T-cell (primary cell): ENCODE measurements around the gene ANAPC2. TPM values are rescaled to one million over a fixed set of nuclear protein-coding genes. Genes with fewer than 3 reads are reported as not detected.

ENCODE experiments used
- ATAC-seq, 4 experiments: fragments of 200-7000 bp in 3 of 4; fragments of 150-1000 bp in 1 of 4; cut with Tn5 transposase; replicated peaks in 1 of 4; 1 replicate in 3 of 4; 2 replicates in 1 of 4; pipeline ENCODE4 v1.10.0; 2021; ENCODE audit warnings: moderate library complexity in 3 of 4, mild to moderate bottlenecking in 2 of 4, moderate number of reproducible peaks in 1 of 4
- CTCF ChIA-PET, 2 donors: fragments of 300-600 bp; sonication (Branson Sonifier 250); formaldehyde crosslinking; loops; one replicate each; lab custom pipeline; 2022; ENCODE audit warnings: antibody characterized with exemption in 2 of 2; lab: Charles Lee
- POLR2A ChIA-PET, 2 donors: fragments of 300-600 bp; sonication (Branson Sonifier 250); formaldehyde crosslinking; loops; one replicate each; lab custom pipeline; 2022; ENCODE audit warnings: antibody characterized with exemption in 2 of 2; lab: Charles Lee
- DNase-seq, 35 experiments: peaks; one replicate each; pipeline versions ENCODE4 v3.0.0 to v3.0.0-alpha.2; 2013 to 2023
- H3K27ac ChIP-seq: one replicate; pipeline ENCODE4 v1.5.1; 2013; ENCODE audit warnings: low read length
- H3K27me3 ChIP-seq, 2 experiments: replicated peaks in 1 of 2; 1 replicate in 1 of 2; 2 replicates in 1 of 2; pipeline versions ENCODE4 v1.6.1 to v1.7.0; 2013; ENCODE audit warnings: low read length in 1 of 2, mixed read lengths in 1 of 2; ENCODE audit not compliant: control insufficient read depth in 2 of 2, insufficient read depth in 2 of 2; ENCODE audit errors: extremely low read depth in 1 of 2
- H3K36me3 ChIP-seq, 2 donors: 1 replicate in 1 of 2; 2 replicates in 1 of 2; pipeline versions ENCODE4 v1.6.1 to v1.7.0; 2013; ENCODE audit warnings: low read length in 1 of 2; ENCODE audit not compliant: control insufficient read depth in 2 of 2, insufficient read depth in 1 of 2; ENCODE audit errors: extremely low read depth in 1 of 2
- H3K4me1 ChIP-seq, 2 experiments: 1 replicate in 1 of 2; 2 replicates in 1 of 2; pipeline versions ENCODE4 v1.6.1 to v1.7.0; 2013; ENCODE audit warnings: low read length in 2 of 2, mixed read lengths in 1 of 2; ENCODE audit not compliant: insufficient read depth in 2 of 2, control insufficient read depth in 1 of 2; ENCODE audit errors: extremely low read depth in 1 of 2
- H3K4me3 ChIP-seq, 2 donors: 1 replicate in 1 of 2; 2 replicates in 1 of 2; pipeline versions ENCODE4 v1.5.1 to v1.7.0; 2013; ENCODE audit warnings: mild to moderate bottlenecking in 2 of 2, low read length in 1 of 2, moderate library complexity in 1 of 2; ENCODE audit not compliant: control insufficient read depth in 1 of 2; ENCODE audit errors: extremely low read depth in 1 of 2
- H3K9me3 ChIP-seq: 2 replicates; pipeline ENCODE4 v1.7.0; 2013
- H3K27ac Mint-ChIP-seq, 2 donors: one replicate each; pipeline ENCODE4 v1.8.0; 2020 to 2021; ENCODE audit warnings: mild to moderate bottlenecking in 2 of 2, mixed read lengths in 2 of 2
- H3K27me3 Mint-ChIP-seq, 2 donors: one replicate each; pipeline ENCODE4 v1.8.0; 2021 to 2022; ENCODE audit warnings: mixed read lengths in 2 of 2
- H3K36me3 Mint-ChIP-seq: one replicate; pipeline ENCODE4 v1.8.0; 2021; ENCODE audit warnings: mixed read lengths
- H3K4me1 Mint-ChIP-seq, 3 donors: one replicate each; pipeline ENCODE4 v1.8.0; 2020 to 2022; ENCODE audit warnings: mixed read lengths in 3 of 3, mild to moderate bottlenecking in 1 of 3
- H3K4me3 Mint-ChIP-seq, 3 donors: one replicate each; pipeline ENCODE4 v1.8.0; 2020 to 2022; ENCODE audit warnings: mild to moderate bottlenecking in 3 of 3, mixed read lengths in 3 of 3, moderate library complexity in 3 of 3
- H3K9me3 Mint-ChIP-seq, 3 donors: one replicate each; pipeline ENCODE4 v1.8.0; 2020 to 2022; ENCODE audit warnings: mixed read lengths in 3 of 3
- WGBS: methylation state at CpG from one replicate; pipeline ENCODE4 v1.1.5; 2013; ENCODE audit warnings: missing lambda C conversion rate; ENCODE audit not compliant: insufficient coverage; 5-methylcytosine and 5-hydroxymethylcytosine counted together
- total RNA-seq, 35 experiments: library from RNA in 6 of 35; stranded (reverse) in 6 of 35; fragments of 120-200 nt in 1 of 35; gene quantifications; one replicate each; pipeline versions ENCODE4 v1.2.1 to v1.2.4 and lab custom pipeline; 2013 to 2026

The ANAPC2 gene
- total RNA-seq, 5 donors from 2014 or later (not counting 1 experiment from before 2014, with no cell fraction given) = 133 to 142 (median 141) TPM

- peaks cover 22 to 40% (median 38%) of the 10 kb centered on the region in 3 donors for H3K4me1 Mint-ChIP-seq
Measured at GRCh38 chr9:137184881-137185660, 3.3 kb downstream of the ANAPC2 start.

GRCh38 chr9:137183980-137184595 lies 4.3 kb downstream of the ANAPC2 start:
- H3K36me3 ChIP-seq = peaks cover 21 to 70% of the 10 kb centered on the region in 2 donors
- no peak overlapping the region for H3K4me3 Mint-ChIP-seq

More at GRCh38 chr9:137184881-137185660, 3.3 kb downstream of the ANAPC2 start:
- peaks cover 13 to 65% of the 10 kb centered on the region in 2 donors for H3K36me3 ChIP-seq
- no peak for ATAC-seq
- peaks cover 13 to 47% of the 10 kb centered on the region in 2 experiments for H3K4me1 ChIP-seq
- Mint-ChIP-seq H3K4me3 (no peak overlapping the region), H3K27me3 (no peaks in the 10 kb centered on the region), H3K36me3 (peaks cover 21% of the 10 kb centered on the region), H3K27ac (no peak overlapping the region), H3K9me3 (no peaks in the 10 kb centered on the region)
- ChIA-PET CTCF (no interaction called here), POLR2A (no interaction called here)
- DNase-seq = no peak
- H3K4me3 ChIP-seq = no peak overlapping the region
- WGBS = 96% methylated on average over 46 of the region's 48 CpGs
- no peak overlapping the region for H3K27ac ChIP-seq
- no peaks in the 10 kb centered on the region for H3K9me3 ChIP-seq
- no peaks in the 10 kb centered on the region for H3K27me3 ChIP-seq

GRCh38 chr9:137182836-137183235 lies 5.5 kb downstream of the ANAPC2 start:
- Mint-ChIP-seq H3K4me3 (no peak overlapping the region), H3K27me3 (no peaks in the 10 kb centered on the region), H3K36me3 (peaks cover 19% of the 10 kb centered on the region), H3K9me3 (no peaks in the 10 kb centered on the region), H3K4me1 (peaks cover 16 to 28% (median 27%) of the 10 kb centered on the region in 3 donors), H3K27ac (no peak overlapping the region)
- ATAC-seq (no peak), DNase-seq (no peak)
- H3K4me1 ChIP-seq = peaks cover 13 to 30% of the 10 kb centered on the region in 2 experiments
- WGBS = 94% methylated on average over 16 of the region's 17 CpGs
- H3K27me3 ChIP-seq = no peaks in the 10 kb centered on the region
- ChIA-PET CTCF (no interaction called here), POLR2A (no interaction called here)
- H3K9me3 ChIP-seq = no peaks in the 10 kb centered on the region
- H3K36me3 ChIP-seq = peaks cover 26 to 79% of the 10 kb centered on the region in 2 donors
- H3K27ac ChIP-seq = no peak overlapping the region
- no peak overlapping the region for H3K4me3 ChIP-seq

More at GRCh38 chr9:137183980-137184595, 4.3 kb downstream of the ANAPC2 start:
- Histone ChIP-seq H3K27ac (no peak overlapping the region), H3K9me3 (no peaks in the 10 kb centered on the region), H3K4me3 (no peak overlapping the region), H3K27me3 (no peaks in the 10 kb centered on the region), H3K4me1 (peaks cover 13 to 37% of the 10 kb centered on the region in 2 experiments)
- peaks cover 21% of the 10 kb centered on the region for H3K36me3 Mint-ChIP-seq
- no peak overlapping the region for H3K27ac Mint-ChIP-seq
- CTCF ChIA-PET = no interaction called here
- WGBS = 97% methylated on average over 27 of the region's 27 CpGs
- ATAC-seq (no peak), DNase-seq (no peak)
- no peaks in the 10 kb centered on the region for H3K9me3 Mint-ChIP-seq
- POLR2A ChIA-PET = no interaction called here
- H3K4me1 Mint-ChIP-seq = peaks cover 20 to 32% (median 32%) of the 10 kb centered on the region in 3 donors
- H3K27me3 Mint-ChIP-seq = no peaks in the 10 kb centered on the region

GRCh38 chr9:137181680-137182079 lies 6.7 kb downstream of the ANAPC2 start:
- Histone ChIP-seq H3K4me1 (peaks cover 3 to 19% of the 10 kb centered on the region in 2 experiments), H3K27ac (no peak overlapping the region), H3K36me3 (peaks cover 26 to 79% of the 10 kb centered on the region in 2 donors), H3K27me3 (no peaks in the 10 kb centered on the region), H3K4me3 (no peak overlapping the region), H3K9me3 (no peaks in the 10 kb centered on the region)
- ChIA-PET POLR2A (no interaction called here), CTCF (no interaction called here)
- ATAC-seq = no peak
- H3K4me3 Mint-ChIP-seq = no peak overlapping the region
- H3K9me3 Mint-ChIP-seq = no peaks in the 10 kb centered on the region
- H3K27ac Mint-ChIP-seq = no peak overlapping the region
- WGBS = 99% methylated on average over 19 of the region's 22 CpGs
- peaks cover 5 to 17% (median 15%) of the 10 kb centered on the region in 3 donors for H3K4me1 Mint-ChIP-seq
- peaks cover 15% of the 10 kb centered on the region for H3K36me3 Mint-ChIP-seq
- no peaks in the 10 kb centered on the region for H3K27me3 Mint-ChIP-seq
- no peak for DNase-seq

- ChIA-PET POLR2A (interaction anchor here in 1 of 2 donors (0.5 kb wide), 1 partner anchor 491 kb away, joined by 3 read pairs; no protein-coding TSS in a partner anchor), CTCF (no interaction called here)
- peaks cover 15% of the 10 kb centered on the region for H3K36me3 Mint-ChIP-seq
- H3K9me3 Mint-ChIP-seq = no peaks in the 10 kb centered on the region
- Histone ChIP-seq H3K36me3 (peaks cover 26 to 68% of the 10 kb centered on the region in 2 donors), H3K27me3 (no peaks in the 10 kb centered on the region), H3K4me1 (peaks cover 0 to 9% of the 10 kb centered on the region in 2 experiments), H3K9me3 (no peaks in the 10 kb centered on the region), H3K4me3 (no peak overlapping the region), H3K27ac (no peak overlapping the region)
- peaks cover 5 to 9% (median 8%) of the 10 kb centered on the region in 3 donors for H3K4me1 Mint-ChIP-seq
- no peaks in the 10 kb centered on the region for H3K27me3 Mint-ChIP-seq
- ATAC-seq (no peak), DNase-seq (no peak)
- no peak overlapping the region for H3K27ac Mint-ChIP-seq
- 97% methylated on average over 16 of the region's 20 CpGs for WGBS
- no peak overlapping the region for H3K4me3 Mint-ChIP-seq
Measured at GRCh38 chr9:137180491-137180890, 7.9 kb downstream of the ANAPC2 start.

GRCh38 chr9:137179761-137180160 lies 8.6 kb downstream of the ANAPC2 start:
- Mint-ChIP-seq H3K4me3 (no peak overlapping the region), H3K4me1 (peaks cover 4 to 6% (median 5%) of the 10 kb centered on the region in 3 donors), H3K36me3 (peaks cover 15% of the 10 kb centered on the region), H3K27ac (no peak overlapping the region), H3K9me3 (no peaks in the 10 kb centered on the region), H3K27me3 (no peaks in the 10 kb centered on the region)
- no peak overlapping the region for H3K27ac ChIP-seq
- ATAC-seq = no peak
- no peaks in the 10 kb centered on the region for H3K9me3 ChIP-seq
- DNase-seq = no peak
- ChIA-PET CTCF (interaction anchor here in 1 of 2 donors (0.5 kb wide), 1 partner anchor 85 kb away, joined by 3 read pairs; no protein-coding TSS in a partner anchor), POLR2A (no interaction called here)
- no peaks in the 10 kb centered on the region for H3K27me3 ChIP-seq
- H3K36me3 ChIP-seq = peaks cover 26 to 60% of the 10 kb centered on the region in 2 donors
- H3K4me1 ChIP-seq = peaks cover 0 to 9% of the 10 kb centered on the region in 2 experiments
- whole genome bisulfite sequencing = 96% methylated on average over 15 of the region's 17 CpGs
- no peak overlapping the region for H3K4me3 ChIP-seq
